SK-N-MC (cell line): ENCODE data around the gene CCR5AS.
"Not testable (repeated sequence)": the region's sequence is repeated elsewhere in the genome, so short reads cannot be mapped to it uniquely, and the experiment has no call there.

Experiments used
- DNase-seq: peaks from one replicate; pipeline ENCODE4 v3.0.0-alpha.2; 2011; ENCODE audit warnings: low read depth, low spot score
- H3K27ac ChIP-seq: fragments of 200-600 bp; sonication (generic); 2 replicates; pipeline ENCODE4 v1.5.1; 2016; ENCODE audit warnings: mixed run types
- H3K36me3 ChIP-seq: fragments of 200-600 bp; sonication (generic); 2 replicates; pipeline ENCODE4 v1.6.1; 2017; ENCODE audit warnings: antibody characterized with exemption, low read length, mixed read lengths; ENCODE audit not compliant: insufficient read depth
- H3K4me3 ChIP-seq: fragments of 200-600 bp; sonication (generic); 2 replicates; pipeline ENCODE4 v1.5.1; 2016
- H3K9ac ChIP-seq: fragments of 200-600 bp; sonication (generic); 2 replicates; pipeline ENCODE4 v1.8.0; 2017; ENCODE audit warnings: mixed run types, mixed read lengths; ENCODE audit not compliant: insufficient read length
- H3K9me3 ChIP-seq: fragments of 200-600 bp; sonication (generic); 2 replicates; pipeline ENCODE4 v1.6.1; 2017; ENCODE audit warnings: low read depth, mild to moderate bottlenecking, antibody characterized with exemption, low read length, moderate library complexity, mixed read lengths
- EZH2 ChIP-seq: fragments of 200-600 bp; sonication (generic); IDR thresholded peaks from one replicate; pipeline ENCODE4 v1.6.1; 2017; ENCODE audit warnings: antibody characterized with exemption
- FOXP2 ChIP-seq: optimal IDR thresholded peaks from 2 replicates; pipeline ENCODE3; 2011; ENCODE audit warnings: mild to moderate bottlenecking, moderate library complexity; ENCODE audit not compliant: insufficient read depth; ENCODE audit errors: extremely low read length, control extremely low read depth
- POLR2AphosphoS5 ChIP-seq: IDR thresholded peaks from 2 replicates; pipeline ENCODE4 v1.6.1; 2012; ENCODE audit warnings: mild to moderate bottlenecking, low read depth, low read length, borderline replicate concordance

The CCR5AS gene

DNA sequence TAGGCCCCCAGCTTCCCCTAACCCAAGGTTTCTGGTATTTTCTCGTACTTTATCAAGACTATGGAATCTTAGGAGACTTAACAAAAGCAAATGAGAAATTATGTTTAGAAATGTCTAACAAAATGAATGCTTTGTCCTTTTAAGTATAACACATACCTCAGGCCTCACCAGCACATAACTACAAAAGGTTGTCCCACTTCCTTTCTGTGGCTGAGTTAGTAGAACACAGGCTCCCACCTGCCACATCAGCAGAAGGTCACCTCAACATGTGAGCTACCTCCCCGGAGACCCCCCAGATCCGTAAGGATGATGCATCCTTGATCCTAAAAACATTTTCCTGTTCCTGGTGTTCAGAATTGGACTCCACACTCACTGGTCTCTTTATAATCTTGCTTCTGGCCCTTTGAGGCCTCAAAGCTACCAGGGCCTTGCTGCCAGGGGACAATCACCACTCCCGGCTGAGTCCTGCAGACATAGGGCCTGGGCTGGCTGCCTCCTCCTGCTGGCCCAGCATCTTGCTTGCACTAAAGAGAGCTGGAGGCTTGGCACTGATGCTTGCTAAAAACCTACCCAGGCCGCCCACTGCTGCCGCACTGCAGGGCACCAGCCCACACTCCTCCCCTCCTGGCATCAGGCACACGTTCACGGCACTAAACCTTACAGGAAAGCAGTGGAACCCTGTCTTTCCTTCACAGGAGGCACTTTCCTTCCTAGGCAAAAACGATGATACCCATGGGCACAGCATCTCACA, 3.0 kb upstream of the CCR5AS start:
- Histone ChIP-seq H3K36me3 (no peaks in the 10 kb centered on the region), H3K9me3 (no peaks in the 10 kb centered on the region), H3K4me3 (no peak overlapping the region), H3K9ac (no peak overlapping the region), H3K27ac (no peak overlapping the region)
- TF ChIP-seq FOXP2 (no peak), POLR2AphosphoS5 (no peak), EZH2 (no peak)
- DNase-seq, result no peak

DNA sequence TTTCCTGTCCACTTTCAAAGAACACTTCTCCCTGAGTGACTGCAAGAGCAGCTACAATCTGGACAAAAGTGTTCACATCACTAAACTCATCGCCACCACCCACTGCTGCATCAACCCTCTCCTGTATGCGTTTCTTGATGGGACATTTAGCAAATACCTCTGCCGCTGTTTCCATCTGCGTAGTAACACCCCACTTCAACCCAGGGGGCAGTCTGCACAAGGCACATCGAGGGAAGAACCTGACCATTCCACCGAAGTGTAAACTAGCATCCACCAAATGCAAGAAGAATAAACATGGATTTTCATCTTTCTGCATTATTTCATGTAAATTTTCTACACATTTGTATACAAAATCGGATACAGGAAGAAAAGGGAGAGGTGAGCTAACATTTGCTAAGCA, 2.0 kb upstream of the CCR5AS start:
- no peaks in the 10 kb centered on the region for H3K36me3 ChIP-seq
- H3K9me3 ChIP-seq, result no peaks in the 10 kb centered on the region
- no peak overlapping the region for H3K27ac ChIP-seq
- no peak for DNase-seq
- H3K4me3 ChIP-seq, result no peak overlapping the region
- no peak overlapping the region for H3K9ac ChIP-seq
- TF ChIP-seq POLR2AphosphoS5 (no peak), EZH2 (no peak), FOXP2 (no peak)

DNA sequence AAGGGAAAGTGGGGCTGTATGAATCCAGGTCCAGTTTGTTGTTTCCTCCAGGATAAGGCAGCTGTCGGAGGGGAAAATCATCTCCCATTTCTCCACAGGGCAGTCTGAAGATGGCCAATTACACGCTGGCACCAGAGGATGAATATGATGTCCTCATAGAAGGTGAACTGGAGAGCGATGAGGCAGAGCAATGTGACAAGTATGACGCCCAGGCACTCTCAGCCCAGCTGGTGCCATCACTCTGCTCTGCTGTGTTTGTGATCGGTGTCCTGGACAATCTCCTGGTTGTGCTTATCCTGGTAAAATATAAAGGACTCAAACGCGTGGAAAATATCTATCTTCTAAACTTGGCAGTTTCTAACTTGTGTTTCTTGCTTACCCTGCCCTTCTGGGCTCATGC, 1.1 kb upstream of the CCR5AS start:
- H3K9ac ChIP-seq, result no peak overlapping the region
- TF ChIP-seq EZH2 (no peak), POLR2AphosphoS5 (no peak), FOXP2 (no peak)
- no peak overlapping the region for H3K27ac ChIP-seq
- H3K9me3 ChIP-seq, result no peaks in the 10 kb centered on the region
- H3K36me3 ChIP-seq, result no peaks in the 10 kb centered on the region
- DNase-seq, result no peak
- no peak overlapping the region for H3K4me3 ChIP-seq

DNA sequence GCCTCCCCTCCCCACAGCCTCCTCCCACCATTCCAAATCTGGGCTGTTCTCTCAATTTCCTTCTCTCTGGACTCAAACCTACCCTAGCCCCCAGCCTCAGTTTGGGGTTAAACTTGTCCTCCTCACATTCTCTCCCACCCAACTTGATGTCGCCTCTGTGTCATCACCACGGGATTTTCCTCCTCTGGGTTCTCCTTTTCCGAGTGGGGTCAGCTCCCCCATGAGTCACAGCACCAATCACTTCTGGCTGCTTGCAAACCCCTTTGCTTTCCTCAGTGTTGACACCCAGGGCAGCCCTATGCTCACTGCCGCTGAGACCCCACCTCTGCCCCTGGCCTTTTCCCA, 451 bp downstream of the CCR5AS start:
- H3K9ac ChIP-seq, result no peak overlapping the region
- H3K36me3 ChIP-seq, result no peaks in the 10 kb centered on the region
- no peak overlapping the region for H3K4me3 ChIP-seq
- no peak overlapping the region for H3K27ac ChIP-seq
- TF ChIP-seq EZH2, result no peak
- no peak for TF ChIP-seq POLR2AphosphoS5
- TF ChIP-seq FOXP2, result no peak
- no peak for DNase-seq
- no peaks in the 10 kb centered on the region for H3K9me3 ChIP-seq

DNA sequence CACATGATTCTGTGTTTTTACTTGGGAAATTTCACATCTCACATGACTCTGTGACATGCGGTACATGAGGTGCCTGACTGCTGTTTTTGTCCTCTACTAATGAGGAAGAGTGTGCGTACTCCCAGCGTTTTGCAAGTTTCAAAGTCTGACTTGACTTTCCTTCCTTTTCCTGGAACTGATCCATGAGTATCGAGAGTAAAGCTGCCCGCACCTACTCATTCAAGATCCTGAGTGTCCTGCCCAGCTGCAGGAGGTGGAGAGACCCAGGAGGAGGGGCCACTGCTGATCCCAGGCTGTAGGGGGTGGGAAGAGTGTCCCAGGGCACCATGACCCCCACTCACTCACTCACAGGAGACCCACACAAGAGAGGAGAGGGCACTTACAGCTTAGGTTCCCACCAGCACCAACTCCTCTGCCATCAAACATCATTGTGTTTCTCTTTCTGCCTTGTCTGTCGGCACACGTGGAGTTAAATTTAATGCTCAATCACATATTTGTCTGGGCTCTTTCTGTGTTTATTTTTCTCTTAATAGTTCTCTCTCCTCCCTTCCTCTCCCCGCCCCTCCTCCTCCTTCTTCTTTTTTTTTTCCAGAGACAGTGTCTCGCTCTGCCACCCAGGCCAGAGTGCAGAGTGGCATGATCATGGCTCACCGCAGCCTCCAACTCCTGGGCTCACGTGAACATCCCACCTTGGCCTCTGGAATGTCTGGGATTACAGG, 1.4 kb downstream of the CCR5AS start:
- no peaks in the 10 kb centered on the region for H3K9me3 ChIP-seq
- H3K27ac ChIP-seq, result no peak overlapping the region
- H3K4me3 ChIP-seq, result no peak overlapping the region
- no peak for DNase-seq
- no peaks in the 10 kb centered on the region for H3K36me3 ChIP-seq
- H3K9ac ChIP-seq, result no peak overlapping the region
- TF ChIP-seq EZH2 (no peak), FOXP2 (no peak)

DNA sequence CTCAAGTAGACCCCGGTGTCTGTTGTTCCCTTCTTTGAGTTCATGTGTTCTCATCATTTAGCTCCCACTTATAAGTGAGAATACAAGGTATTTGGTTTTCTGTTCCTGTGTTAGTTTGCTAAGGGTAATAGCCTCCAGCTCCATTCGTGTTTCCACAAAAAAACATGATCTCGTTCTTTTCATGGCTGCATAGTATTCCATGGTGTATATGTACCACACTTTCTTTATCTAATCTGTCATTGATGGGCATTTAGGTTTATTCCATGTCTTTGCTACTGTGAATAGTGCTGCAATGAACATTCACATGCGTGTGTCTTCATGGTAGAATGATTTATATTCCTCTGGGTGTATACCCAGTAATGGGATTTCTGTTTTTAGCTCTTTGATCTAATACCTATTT, 4.0 kb downstream of the CCR5AS start:
- not testable (repeated sequence) for H3K27ac ChIP-seq, H3K4me3 ChIP-seq, DNase-seq, H3K36me3 ChIP-seq, H3K9ac ChIP-seq, H3K9me3 ChIP-seq

DNA sequence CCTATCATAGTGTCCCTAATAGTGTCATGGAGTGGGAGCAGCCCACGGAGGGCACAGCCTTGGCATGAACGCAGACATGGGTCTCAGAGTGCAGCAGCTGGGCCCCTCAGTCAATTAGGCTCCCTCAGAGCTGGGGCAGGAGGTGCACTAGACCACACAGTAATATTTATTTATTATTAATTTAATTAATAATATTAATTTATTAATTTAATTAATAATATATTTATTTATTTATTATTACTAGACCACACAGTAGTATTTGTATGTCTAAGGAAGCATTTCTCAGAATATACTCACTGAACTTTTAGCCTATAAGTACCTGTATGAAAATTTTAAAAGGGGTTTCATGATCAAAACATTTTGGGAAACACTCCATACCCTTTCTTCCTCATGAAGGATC, 5.3 kb downstream of the CCR5AS start:
- Histone ChIP-seq H3K9me3 (no peaks in the 10 kb centered on the region), H3K4me3 (no peak overlapping the region), H3K36me3 (no peaks in the 10 kb centered on the region), H3K27ac (no peak overlapping the region), H3K9ac (no peak overlapping the region)
- TF ChIP-seq EZH2 (no peak), FOXP2 (no peak), POLR2AphosphoS5 (no peak)
- DNase-seq, result no peak

DNA sequence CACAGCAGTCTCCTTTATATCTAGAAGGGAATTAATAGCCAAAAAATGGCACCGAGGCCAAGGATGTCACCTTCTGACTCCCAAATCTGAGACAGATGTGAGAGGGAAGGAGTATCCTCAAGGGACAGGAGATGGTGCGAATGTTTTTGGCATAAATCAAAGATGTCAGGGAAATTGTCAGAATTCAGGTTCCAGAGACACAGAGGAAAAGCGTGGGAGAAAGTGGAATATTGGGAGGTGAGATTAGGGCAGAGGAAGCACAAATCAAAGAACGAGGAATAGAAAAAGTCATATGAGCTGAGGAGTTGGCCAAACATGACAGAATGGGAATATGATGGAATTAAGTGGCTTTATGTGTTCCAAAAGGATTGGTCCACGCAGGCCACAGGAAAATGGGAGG, 6.0 kb downstream of the CCR5AS start:
- TF ChIP-seq POLR2AphosphoS5 (no peak), FOXP2 (no peak), EZH2 (no peak)
- Histone ChIP-seq H3K36me3 (no peaks in the 10 kb centered on the region), H3K27ac (no peak overlapping the region), H3K9ac (no peak overlapping the region), H3K4me3 (no peak overlapping the region), H3K9me3 (no peaks in the 10 kb centered on the region)
- no peak for DNase-seq

DNA sequence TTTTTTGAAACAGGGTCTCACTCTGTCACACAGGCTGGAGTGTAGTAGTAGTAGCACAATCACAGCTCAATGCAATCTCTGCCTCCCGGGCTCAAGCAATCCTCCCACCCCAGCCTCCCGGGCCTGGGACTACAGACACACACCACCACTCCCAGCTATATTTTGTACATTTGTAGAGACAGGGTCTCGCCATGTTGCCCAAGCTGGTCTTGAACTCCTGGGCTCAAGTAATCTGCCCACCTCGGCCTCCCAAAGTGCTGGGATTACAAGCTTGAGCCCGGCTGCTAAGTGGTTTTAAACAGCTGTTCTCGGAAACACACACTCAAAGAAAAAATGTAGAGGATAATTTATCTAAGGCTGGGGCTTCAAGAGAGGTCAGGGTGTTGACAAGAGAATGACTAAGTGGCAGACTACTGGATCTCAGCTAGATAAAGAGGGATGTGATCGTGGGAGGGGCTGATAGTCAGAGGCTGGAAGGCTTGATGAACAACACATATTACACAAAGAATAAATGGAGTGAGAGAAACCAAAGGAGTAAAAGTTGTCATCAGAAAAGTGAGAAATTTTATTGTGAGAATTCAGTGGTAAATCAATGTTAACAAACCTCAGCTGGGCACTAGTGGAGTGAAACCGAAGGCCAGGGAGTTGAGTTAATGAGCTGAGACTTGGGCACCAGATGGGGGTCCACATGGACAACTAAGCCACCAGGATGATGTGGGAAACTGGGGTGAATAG, 6.7 kb downstream of the CCR5AS start:
- Histone ChIP-seq H3K27ac (no peak overlapping the region), H3K9me3 (no peaks in the 10 kb centered on the region), H3K9ac (no peak overlapping the region), H3K4me3 (no peak overlapping the region), H3K36me3 (no peaks in the 10 kb centered on the region)
- TF ChIP-seq FOXP2 (no peak), EZH2 (no peak)
- DNase-seq, result no peak
